H9 (cell line): Measurements from ENCODE around the gene SPR. TPM values are rescaled to one million over a fixed set of nuclear protein-coding genes. Genes with fewer than 3 reads are reported as not detected.

Experiments used
- DNase-seq: peaks from one replicate; pipeline ENCODE4 v3.0.0-alpha.2; 2017
- H2AFZ ChIP-seq: one replicate; pipeline ENCODE4 v1.6.1; 2013; ENCODE audit warnings: mild to moderate bottlenecking, low read length, control low read depth, moderate library complexity
- H2AK5ac ChIP-seq: 2 replicates; pipeline ENCODE4 v1.6.1; 2013; ENCODE audit warnings: low read length, control low read depth, mixed read lengths; ENCODE audit not compliant: insufficient read length
- H2BK120ac ChIP-seq: one replicate; pipeline ENCODE4 v1.6.1; 2013; ENCODE audit warnings: low read depth, mild to moderate bottlenecking, low read length, control low read depth, inconsistent platforms; ENCODE audit not compliant: poor library complexity, severe bottlenecking
- H2BK12ac ChIP-seq: 2 replicates; pipeline ENCODE4 v1.6.1; 2013; ENCODE audit warnings: low read length, control low read depth, mixed read lengths, low read depth; ENCODE audit not compliant: insufficient read length
- H2BK15ac ChIP-seq: 2 replicates; pipeline ENCODE4 v1.6.1; 2013; ENCODE audit warnings: low read depth, low read length, control low read depth
- H2BK20ac ChIP-seq: one replicate; pipeline ENCODE4 v1.6.1; 2013; ENCODE audit warnings: low read depth, mild to moderate bottlenecking, low read length, control low read depth, inconsistent platforms; ENCODE audit not compliant: poor library complexity, severe bottlenecking
- H2BK5ac ChIP-seq: 2 replicates; pipeline ENCODE4 v1.6.1; 2013; ENCODE audit warnings: low read length, control low read depth, mixed read lengths; ENCODE audit not compliant: insufficient read length
- H3K14ac ChIP-seq: 2 replicates; pipeline ENCODE4 v1.6.1; 2013; ENCODE audit warnings: low read length, control low read depth; ENCODE audit not compliant: insufficient read depth
- H3K18ac ChIP-seq: 2 replicates; pipeline ENCODE4 v1.6.1; 2013; ENCODE audit warnings: low read depth, mild to moderate bottlenecking, mixed read lengths, low read length, control low read depth; ENCODE audit not compliant: insufficient read length
- H3K23ac ChIP-seq: 2 replicates; pipeline ENCODE4 v1.6.1; 2013; ENCODE audit warnings: low read length, control low read depth, mixed read lengths, low read depth; ENCODE audit not compliant: insufficient read length
- H3K23me2 ChIP-seq: 2 replicates; pipeline ENCODE4 v1.6.1; 2013; ENCODE audit warnings: low read depth, mild to moderate bottlenecking, mixed read lengths, low read length, control low read depth; ENCODE audit not compliant: insufficient read length, poor library complexity, severe bottlenecking
- H3K27ac ChIP-seq: 2 replicates; pipeline ENCODE4 v1.5.1; 2013; ENCODE audit warnings: low read length, control low read depth, mixed read lengths, low read depth; ENCODE audit not compliant: insufficient read length
- H3K27me3 ChIP-seq: 2 replicates; pipeline ENCODE4 v1.6.1; 2013; ENCODE audit warnings: low read length, control low read depth, inconsistent platforms; ENCODE audit not compliant: insufficient read depth
- H3K4ac ChIP-seq: 2 replicates; pipeline ENCODE4 v1.6.1; 2013; ENCODE audit warnings: low read depth, mild to moderate bottlenecking, control low read depth, inconsistent platforms, low read length, moderate library complexity
- H3K4me1 ChIP-seq: 2 replicates; pipeline ENCODE4 v1.6.1; 2013; ENCODE audit warnings: low read length, control low read depth, inconsistent platforms; ENCODE audit not compliant: insufficient read depth
- H3K4me2 ChIP-seq: 2 replicates; pipeline ENCODE4 v1.6.1; 2013; ENCODE audit warnings: low read length, control low read depth, mixed read lengths; ENCODE audit not compliant: insufficient read length, insufficient read depth
- H3K56ac ChIP-seq: 2 replicates; pipeline ENCODE4 v1.6.1; 2013; ENCODE audit warnings: low read depth, mild to moderate bottlenecking, mixed read lengths, low read length, control low read depth; ENCODE audit not compliant: insufficient read length
- H3K79me1 ChIP-seq: 2 replicates; pipeline ENCODE4 v1.6.1; 2013; ENCODE audit warnings: low read depth, mild to moderate bottlenecking, moderate library complexity, low read length, control low read depth, inconsistent platforms; ENCODE audit not compliant: insufficient read depth, poor library complexity, severe bottlenecking
- H3K79me2 ChIP-seq: 2 replicates; pipeline ENCODE4 v1.6.1; 2013; ENCODE audit warnings: low read length, control low read depth, inconsistent platforms; ENCODE audit not compliant: insufficient read depth
- H3K9ac ChIP-seq: 2 replicates; pipeline ENCODE4 v1.6.1; 2013; ENCODE audit warnings: low read length, control low read depth, mixed read lengths; ENCODE audit not compliant: insufficient read length; ENCODE audit errors: extremely low read depth
- H3K9me3 ChIP-seq: one replicate; pipeline ENCODE4 v1.6.1; 2013; ENCODE audit warnings: low read depth, low read length, inconsistent platforms; ENCODE audit not compliant: control insufficient read depth
- H3T11ph ChIP-seq: one replicate; pipeline ENCODE4 v1.6.1; 2013; ENCODE audit warnings: mild to moderate bottlenecking, low read length, control low read depth, inconsistent platforms
- H4K20me1 ChIP-seq: one replicate; pipeline ENCODE4 v1.6.1; 2013; ENCODE audit not compliant: control insufficient read depth, insufficient read length, insufficient read depth
- H4K5ac ChIP-seq: 2 replicates; pipeline ENCODE4 v1.6.1; 2013; ENCODE audit warnings: low read depth, mild to moderate bottlenecking, mixed read lengths, low read length, control low read depth; ENCODE audit not compliant: insufficient read length
- H4K8ac ChIP-seq: replicated peaks from 2 replicates; pipeline ENCODE4 v1.6.1; 2013; ENCODE audit warnings: low read length, control low read depth, mixed read lengths, low read depth; ENCODE audit not compliant: insufficient read length
- H4K91ac ChIP-seq: 2 replicates; pipeline ENCODE4 v1.6.1; 2013; ENCODE audit warnings: low read depth, mild to moderate bottlenecking, moderate library complexity, mixed read lengths, low read length, control low read depth; ENCODE audit not compliant: insufficient read length
- H3K27ac Mint-ChIP-seq, 3 experiments: 2 replicates in 2 of 3; 3 replicates in 1 of 3; pipeline ENCODE4 v1.8.0; 2020 to 2021; ENCODE audit warnings: mixed read lengths in 3 of 3, mild to moderate bottlenecking in 1 of 3, moderate library complexity in 1 of 3
- H3K27me3 Mint-ChIP-seq: 2 replicates; pipeline ENCODE4 v1.8.0; 2021; ENCODE audit warnings: low read depth, mild to moderate bottlenecking, moderate library complexity, mixed read lengths
- H3K36me3 Mint-ChIP-seq, 3 experiments: 2 replicates in 2 of 3; 3 replicates in 1 of 3; pipeline ENCODE4 v1.8.0; 2020 to 2021; ENCODE audit warnings: low read depth in 3 of 3, mixed read lengths in 3 of 3; ENCODE audit not compliant: insufficient read depth in 1 of 3
- H3K4me1 Mint-ChIP-seq, 2 experiments: 2 replicates each; pipeline ENCODE4 v1.8.0; 2020; ENCODE audit warnings: mixed read lengths in 2 of 2
- H3K4me3 Mint-ChIP-seq, 2 experiments: 2 replicates in 1 of 2; 3 replicates in 1 of 2; pipeline ENCODE4 v1.8.0; 2020 to 2021; ENCODE audit warnings: mild to moderate bottlenecking in 2 of 2, mixed read lengths in 2 of 2, moderate library complexity in 1 of 2
- H3K9me3 Mint-ChIP-seq, 2 experiments: 2 replicates in 1 of 2; 3 replicates in 1 of 2; pipeline ENCODE4 v1.8.0; 2020; ENCODE audit warnings: mild to moderate bottlenecking in 2 of 2, mixed read lengths in 2 of 2, moderate library complexity in 1 of 2
- WGBS: extraction: QIAGEN DNeasy Blood & Tissue Kit; methylation state at CpG from one replicate; pipeline ENCODE4 v1.1.7; 2013; ENCODE audit warnings: missing lambda C conversion rate, low lambda C conversion rate, mixed read lengths; ENCODE audit not compliant: insufficient read length; ENCODE audit errors: extremely low coverage; 5-methylcytosine and 5-hydroxymethylcytosine counted together
- total RNA-seq: library from RNA; stranded (reverse); gene quantifications from 2 replicates; pipeline ENCODE4 v1.2.1, GENCODE V29; 2021
- TF ChIP-seq, protein P1 (sequence below): fragments of 200-600 bp; sonication (generic); conservative IDR thresholded peaks from 3 replicates; pipeline ENCODE4 v1.8.0; 2021; ENCODE audit warnings: antibody characterized with exemption, mild to moderate bottlenecking

The SPR gene
- total RNA-seq, 1 experiment from 2014 or later = 7.3 TPM

- peak; percentile 54 for DNase-seq
Measured at GRCh38 chr2:72914589-72915319, 27.5 kb downstream of the SPR start.

More at GRCh38 chr2:72914589-72915319, 27.5 kb downstream of the SPR start:
- Histone ChIP-seq H4K91ac (no peak overlapping the region), H3K4me2 (peak overlapping the region; percentile 76), H3K56ac (no peak overlapping the region), H3K23me2 (peaks cover 28% of the 10 kb centered on the region), H3K79me1 (no peaks in the 10 kb centered on the region), H2BK120ac (no peak overlapping the region), H3K9me3 (no peaks in the 10 kb centered on the region), H3K4ac (no peak overlapping the region), H2BK5ac (no peak overlapping the region), H3K27ac (no peak overlapping the region), H3K79me2 (no peaks in the 10 kb centered on the region), H3K23ac (no peak overlapping the region), H4K8ac (no peak overlapping the region), H4K20me1 (no peaks in the 10 kb centered on the region), H2BK20ac (no peak overlapping the region), H3K9ac (no peak overlapping the region), H2BK12ac (no peak overlapping the region), H2BK15ac (no peak overlapping the region), H3T11ph (no peak overlapping the region), H4K5ac (no peak overlapping the region), H3K18ac (no peak overlapping the region), H3K27me3 (peaks cover 58% of the 10 kb centered on the region), H2AK5ac (no peak overlapping the region), H3K14ac (no peak overlapping the region), H2AFZ (no peak overlapping the region), H3K4me1 (peaks cover 11% of the 10 kb centered on the region)
- Mint-ChIP-seq H3K27me3 (peaks cover 74% of the 10 kb centered on the region), H3K27ac (no peak overlapping the region), H3K36me3 (no peaks in the 10 kb centered on the region), H3K9me3 (peaks cover 0 to 4% of the 10 kb centered on the region in 2 experiments; a peak in 2 of 5 replicates), H3K4me1 (peaks cover 21 to 41% of the 10 kb centered on the region in 2 experiments), H3K4me3 (peak overlapping the region; percentile 66 to 90)
- WGBS = no CpG with 5 or more reads among the region's 17 CpGs
- TF ChIP-seq, protein P1, sequence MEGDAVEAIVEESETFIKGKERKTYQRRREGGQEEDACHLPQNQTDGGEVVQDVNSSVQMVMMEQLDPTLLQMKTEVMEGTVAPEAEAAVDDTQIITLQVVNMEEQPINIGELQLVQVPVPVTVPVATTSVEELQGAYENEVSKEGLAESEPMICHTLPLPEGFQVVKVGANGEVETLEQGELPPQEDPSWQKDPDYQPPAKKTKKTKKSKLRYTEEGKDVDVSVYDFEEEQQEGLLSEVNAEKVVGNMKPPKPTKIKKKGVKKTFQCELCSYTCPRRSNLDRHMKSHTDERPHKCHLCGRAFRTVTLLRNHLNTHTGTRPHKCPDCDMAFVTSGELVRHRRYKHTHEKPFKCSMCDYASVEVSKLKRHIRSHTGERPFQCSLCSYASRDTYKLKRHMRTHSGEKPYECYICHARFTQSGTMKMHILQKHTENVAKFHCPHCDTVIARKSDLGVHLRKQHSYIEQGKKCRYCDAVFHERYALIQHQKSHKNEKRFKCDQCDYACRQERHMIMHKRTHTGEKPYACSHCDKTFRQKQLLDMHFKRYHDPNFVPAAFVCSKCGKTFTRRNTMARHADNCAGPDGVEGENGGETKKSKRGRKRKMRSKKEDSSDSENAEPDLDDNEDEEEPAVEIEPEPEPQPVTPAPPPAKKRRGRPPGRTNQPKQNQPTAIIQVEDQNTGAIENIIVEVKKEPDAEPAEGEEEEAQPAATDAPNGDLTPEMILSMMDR = no peak
